Loucy (cell line): ENCODE data around the gene BCORL1.

ENCODE experiments used
- EZH2phosphoT487 ChIP-seq: fragments of 200-600 bp; IDR thresholded peaks from 2 replicates; pipeline ENCODE4 v1.6.1; 2018; ENCODE audit warnings: antibody characterized with exemption, mild to moderate bottlenecking, moderate library complexity, borderline replicate concordance
- TF ChIP-seq, protein P1 (sequence below): fragments of 200-600 bp; sonication (generic); conservative IDR thresholded peaks from 2 replicates; pipeline ENCODE4 v1.5.1; 2014; ENCODE audit warnings: mild to moderate bottlenecking, antibody characterized with exemption, low read length

GRCh38 chrX:130024127-130024526 lies 41.7 kb downstream of the BCORL1 start:
- TF ChIP-seq, protein P1, sequence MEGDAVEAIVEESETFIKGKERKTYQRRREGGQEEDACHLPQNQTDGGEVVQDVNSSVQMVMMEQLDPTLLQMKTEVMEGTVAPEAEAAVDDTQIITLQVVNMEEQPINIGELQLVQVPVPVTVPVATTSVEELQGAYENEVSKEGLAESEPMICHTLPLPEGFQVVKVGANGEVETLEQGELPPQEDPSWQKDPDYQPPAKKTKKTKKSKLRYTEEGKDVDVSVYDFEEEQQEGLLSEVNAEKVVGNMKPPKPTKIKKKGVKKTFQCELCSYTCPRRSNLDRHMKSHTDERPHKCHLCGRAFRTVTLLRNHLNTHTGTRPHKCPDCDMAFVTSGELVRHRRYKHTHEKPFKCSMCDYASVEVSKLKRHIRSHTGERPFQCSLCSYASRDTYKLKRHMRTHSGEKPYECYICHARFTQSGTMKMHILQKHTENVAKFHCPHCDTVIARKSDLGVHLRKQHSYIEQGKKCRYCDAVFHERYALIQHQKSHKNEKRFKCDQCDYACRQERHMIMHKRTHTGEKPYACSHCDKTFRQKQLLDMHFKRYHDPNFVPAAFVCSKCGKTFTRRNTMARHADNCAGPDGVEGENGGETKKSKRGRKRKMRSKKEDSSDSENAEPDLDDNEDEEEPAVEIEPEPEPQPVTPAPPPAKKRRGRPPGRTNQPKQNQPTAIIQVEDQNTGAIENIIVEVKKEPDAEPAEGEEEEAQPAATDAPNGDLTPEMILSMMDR: no peak
- TF ChIP-seq EZH2phosphoT487: no peak
